H1 (cell line): ENCODE data around the gene SLC1A7. TPM values are rescaled to one million over a fixed set of nuclear protein-coding genes. Genes with fewer than 3 reads are reported as not detected.

Experiments used
- BRCA1 ChIP-seq: IDR thresholded peaks from 2 replicates; pipeline ENCODE4 v1.6.1; 2012; ENCODE audit warnings: low read depth, low read length, improper control_type of control experiment
- EGR1 ChIP-seq: IDR thresholded peaks from 2 replicates; pipeline ENCODE4 v1.6.1; 2011; ENCODE audit warnings: low read depth, low read length, borderline replicate concordance
- GTF2F1 ChIP-seq: IDR thresholded peaks from 2 replicates; pipeline ENCODE4 v1.6.1; 2012; ENCODE audit warnings: low read depth, low read length, improper control_type of control experiment, borderline replicate concordance
- HDAC6 ChIP-seq: IDR thresholded peaks from one replicate; pipeline ENCODE4 v1.7.1; 2012; ENCODE audit warnings: low read depth, mild to moderate bottlenecking, inconsistent platforms, low read length, moderate library complexity
- POU5F1 ChIP-seq: IDR thresholded peaks from 2 replicates; pipeline ENCODE4 v1.6.1; 2011; ENCODE audit warnings: low read depth, mild to moderate bottlenecking, low read length, moderate library complexity
- RAD21 ChIP-seq, 2 experiments: IDR thresholded peaks in 1 of 2; conservative IDR thresholded peaks in 1 of 2; 2 replicates each; pipeline ENCODE4 v1.6.1; 2011; ENCODE audit warnings: low read depth in 2 of 2, low read length in 2 of 2, improper control_type of control experiment in 1 of 2, inconsistent platforms in 1 of 2, mild to moderate bottlenecking in 1 of 2, moderate library complexity in 1 of 2
- RNF2 ChIP-seq: fragments of 200-900, 300-1000 bp; sonication (generic); IDR thresholded peaks from 2 replicates; pipeline ENCODE4 v1.7.1; 2016; ENCODE audit warnings: borderline replicate concordance, low read depth, mild to moderate bottlenecking, antibody characterized with exemption, low read length; ENCODE audit not compliant: poor library complexity, severe bottlenecking; ENCODE audit errors: missing control alignments
- SIRT6 ChIP-seq: IDR thresholded peaks from one replicate; pipeline ENCODE4 v1.7.1; 2012; ENCODE audit warnings: low read length, inconsistent platforms
- TEAD4 ChIP-seq: IDR thresholded peaks from 2 replicates; pipeline ENCODE4 v1.6.1; 2012; ENCODE audit warnings: low read depth, low read length, inconsistent platforms, mixed read lengths
- ZNF274 ChIP-seq: IDR thresholded peaks from 2 replicates; pipeline ENCODE4 v1.7.0; 2012; ENCODE audit warnings: low read length, borderline replicate concordance; ENCODE audit errors: extremely low read depth
- polyA plus RNA-seq, 7 experiments: library from polyadenylated mRNA; depleted of rRNA in 3 of 7; stranded (reverse) in 5 of 7; unstranded in 2 of 7; fragments of >200 nt in 5 of 7; fragments of 200-250 nt in 2 of 7; gene quantifications; 1 replicate in 5 of 7; 2 replicates in 1 of 7; 4 replicates in 1 of 7; pipeline versions ENCODE4 v1.2.1 to v1.2.3, GENCODE V29; 2011 to 2013; ENCODE audit warnings: missing spikeins in 2 of 7, mixed read lengths in 2 of 7
- total RNA-seq: library from RNA; stranded (reverse); fragmentation: NEBNext Ultra II Directional; extraction: Animal tissue kit (Norgen Biotek cat#: 25700); gene quantifications from 2 replicates; pipeline ENCODE4 v1.2.1, GENCODE V29; 2021
- TF ChIP-seq, protein P1 (sequence below): IDR thresholded peaks from 2 replicates; pipeline ENCODE4 v1.6.1; 2011; ENCODE audit warnings: low read length, improper control_type of control experiment

Gene SLC1A7
- total and polyA plus RNA-seq, 2 of the 8 experiments (the other 6 are each of a cell fraction or from before 2014, with no cell fraction given), result not detected

DNA sequence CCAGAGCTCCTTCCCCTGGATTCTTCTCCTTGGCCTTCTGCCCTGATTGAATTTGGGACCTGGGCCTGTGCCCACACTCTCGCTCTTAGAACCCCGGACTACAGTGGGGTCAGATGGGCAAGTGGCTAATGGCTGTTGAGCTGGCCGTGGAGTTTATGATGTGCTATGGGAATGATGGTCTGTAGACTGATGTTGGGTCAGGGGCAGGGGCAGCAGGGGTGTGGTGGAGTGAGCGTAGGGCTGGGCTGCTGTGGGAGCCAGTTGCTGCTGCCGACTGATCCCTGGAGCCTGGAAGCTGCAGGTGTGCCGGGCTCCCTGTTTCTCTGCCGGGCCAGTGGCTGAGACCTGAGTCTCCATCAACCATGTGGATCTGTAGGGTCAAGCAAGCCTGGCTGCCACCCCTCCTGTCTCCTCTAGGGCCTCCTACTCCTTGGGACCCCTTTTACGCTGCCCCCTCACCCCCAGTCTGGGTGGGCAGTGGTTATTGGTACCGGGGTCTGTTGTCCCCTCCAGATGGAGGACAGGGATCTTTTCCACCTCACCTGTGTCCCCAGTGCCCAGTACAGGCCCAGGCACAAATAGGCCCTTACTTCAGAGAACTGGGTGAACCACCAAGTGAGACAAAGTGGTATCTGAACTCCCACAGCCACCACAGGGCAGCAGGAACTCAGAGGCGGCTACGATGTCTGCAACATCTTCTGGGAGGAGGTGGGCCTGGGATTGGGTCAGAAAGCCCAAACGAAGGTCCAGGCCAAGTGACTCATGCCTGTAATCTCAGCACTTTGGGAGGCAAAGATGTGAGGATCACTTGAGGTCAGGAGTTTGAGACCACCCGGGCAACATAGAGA, 75.3 kb downstream of the SLC1A7 start (continued):
- no peak for TF ChIP-seq HDAC6
- no peak for TF ChIP-seq RAD21 (IDR thresholded peaks at IDR 0.05 in 1 of 2, conservative IDR thresholded peaks at IDR 0.05 in 1 of 2; ENCODE audit: low read depth in 2 of 2, low read length in 2 of 2)
- TF ChIP-seq EGR1, result no peak
- TF ChIP-seq BRCA1, result no peak
- TF ChIP-seq, protein P1, sequence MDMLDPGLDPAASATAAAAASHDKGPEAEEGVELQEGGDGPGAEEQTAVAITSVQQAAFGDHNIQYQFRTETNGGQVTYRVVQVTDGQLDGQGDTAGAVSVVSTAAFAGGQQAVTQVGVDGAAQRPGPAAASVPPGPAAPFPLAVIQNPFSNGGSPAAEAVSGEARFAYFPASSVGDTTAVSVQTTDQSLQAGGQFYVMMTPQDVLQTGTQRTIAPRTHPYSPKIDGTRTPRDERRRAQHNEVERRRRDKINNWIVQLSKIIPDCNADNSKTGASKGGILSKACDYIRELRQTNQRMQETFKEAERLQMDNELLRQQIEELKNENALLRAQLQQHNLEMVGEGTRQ, result no peak
- TF ChIP-seq GTF2F1, result no peak
- no peak for TF ChIP-seq TEAD4
- no peak for TF ChIP-seq RNF2
- TF ChIP-seq ZNF274, result no peak
- TF ChIP-seq POU5F1, result no peak
- no peak for TF ChIP-seq SIRT6
